Medulla oblongata (tissue), 1 donor: ENCODE measurements around the gene FSTL4.

ENCODE experiments used
- DNase-seq: peaks from one replicate; pipeline ENCODE4 v3.0.0-alpha.2; 2015; ENCODE audit errors: extremely low spot score

The FSTL4 gene

GRCh38 chr5:133341915-133342710, 270.2 kb downstream of the FSTL4 start:
- no peak for DNase-seq

GRCh38 chr5:133341296-133341695, 271.0 kb downstream of the FSTL4 start:
- no peak for DNase-seq

DNA sequence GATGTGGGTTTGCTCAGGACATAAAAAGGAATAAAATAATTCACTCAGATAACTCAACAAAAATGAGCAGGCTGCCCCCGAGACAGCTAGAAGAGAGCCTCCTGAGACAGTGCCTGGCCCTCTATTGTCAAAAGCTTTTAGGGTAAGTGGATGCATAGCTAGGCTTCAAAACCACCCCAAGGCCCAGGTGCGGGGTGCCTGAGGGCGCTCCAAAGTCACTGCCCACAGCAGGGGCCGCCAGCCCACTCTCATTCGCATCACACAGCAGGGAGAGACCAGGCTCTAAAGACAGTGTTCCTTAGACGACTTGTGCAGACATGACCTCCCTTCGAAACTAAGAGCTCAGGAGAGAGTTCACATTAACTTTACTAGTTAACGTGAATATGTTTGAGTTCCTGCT, 271.5 kb downstream of the FSTL4 start:
- DNase-seq = no peak

DNA sequence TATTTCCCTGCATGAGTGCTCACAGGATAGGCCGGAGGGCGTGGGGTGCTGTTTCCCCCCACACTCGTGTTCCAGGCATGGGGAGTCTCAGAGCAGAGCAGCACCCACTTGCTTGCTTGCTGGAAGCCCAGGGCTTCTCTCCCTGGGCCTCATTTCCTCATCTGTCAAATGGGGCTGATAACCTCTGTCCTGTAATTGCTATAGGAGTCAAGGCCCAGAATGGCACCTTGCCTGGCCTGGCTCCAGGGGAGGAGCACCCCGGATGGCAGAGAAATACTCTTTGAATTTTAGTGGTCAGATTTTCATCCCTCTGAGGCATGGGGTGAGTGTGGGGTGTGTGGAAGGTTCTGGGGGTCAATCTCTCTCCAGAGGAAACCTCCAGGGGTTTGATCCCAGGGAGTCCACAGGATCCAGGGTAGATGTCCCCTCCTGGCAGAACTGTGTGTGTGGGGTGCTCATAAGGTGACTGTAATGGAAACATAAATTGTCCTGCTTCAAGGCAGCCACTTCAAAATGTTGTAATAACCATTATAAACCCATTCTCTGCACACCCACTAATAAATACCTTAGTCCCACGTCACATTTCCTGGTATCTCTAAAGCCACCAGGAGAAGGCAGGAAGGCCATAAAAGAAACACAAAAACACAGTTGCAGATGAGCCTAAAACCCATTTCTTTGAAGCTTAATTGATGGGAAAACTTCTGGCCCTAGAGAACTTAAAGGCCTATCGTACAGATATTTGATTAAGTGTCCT, 272.2 kb downstream of the FSTL4 start:
- no peak for DNase-seq

DNA sequence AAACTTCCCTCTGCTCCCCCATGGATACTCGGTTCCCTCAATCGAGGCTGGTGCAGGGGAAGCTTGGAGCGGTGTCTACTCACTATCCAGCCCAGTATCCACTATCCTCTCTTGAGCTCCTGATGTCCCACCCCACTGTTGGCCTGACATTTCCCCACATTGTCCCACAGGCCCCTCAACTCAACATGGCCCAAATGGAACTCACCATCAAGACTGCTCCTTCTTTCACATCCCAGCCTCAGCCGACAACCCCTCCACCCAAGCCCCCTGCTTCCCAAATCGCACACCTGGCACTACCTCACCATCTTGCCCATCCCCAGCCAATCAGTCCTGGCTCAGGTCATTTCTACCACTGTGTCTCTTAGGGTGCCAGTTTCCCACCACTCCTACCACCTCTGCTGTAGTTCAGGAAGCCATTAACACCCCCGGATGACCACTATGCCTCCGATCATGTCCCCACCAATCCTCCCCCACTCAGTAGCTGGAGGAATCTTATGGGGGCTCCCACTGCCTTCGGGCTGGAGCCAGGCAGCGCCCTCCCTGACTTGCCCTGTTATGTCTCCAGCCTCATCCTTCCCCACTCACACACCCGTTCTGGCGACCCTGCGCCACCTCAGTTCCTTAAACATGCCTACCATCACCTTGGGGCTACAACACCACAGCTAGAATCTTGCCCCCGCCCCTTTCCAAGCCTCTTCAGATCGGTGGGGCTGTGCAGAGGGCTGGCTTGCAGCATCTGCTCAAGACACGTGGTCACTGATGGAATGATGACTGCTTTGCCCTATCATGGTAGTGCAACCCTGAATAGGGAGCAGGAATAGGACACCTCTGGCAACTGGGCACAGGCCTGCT, 273.6 kb downstream of the FSTL4 start:
- DNase-seq = no peak

DNA sequence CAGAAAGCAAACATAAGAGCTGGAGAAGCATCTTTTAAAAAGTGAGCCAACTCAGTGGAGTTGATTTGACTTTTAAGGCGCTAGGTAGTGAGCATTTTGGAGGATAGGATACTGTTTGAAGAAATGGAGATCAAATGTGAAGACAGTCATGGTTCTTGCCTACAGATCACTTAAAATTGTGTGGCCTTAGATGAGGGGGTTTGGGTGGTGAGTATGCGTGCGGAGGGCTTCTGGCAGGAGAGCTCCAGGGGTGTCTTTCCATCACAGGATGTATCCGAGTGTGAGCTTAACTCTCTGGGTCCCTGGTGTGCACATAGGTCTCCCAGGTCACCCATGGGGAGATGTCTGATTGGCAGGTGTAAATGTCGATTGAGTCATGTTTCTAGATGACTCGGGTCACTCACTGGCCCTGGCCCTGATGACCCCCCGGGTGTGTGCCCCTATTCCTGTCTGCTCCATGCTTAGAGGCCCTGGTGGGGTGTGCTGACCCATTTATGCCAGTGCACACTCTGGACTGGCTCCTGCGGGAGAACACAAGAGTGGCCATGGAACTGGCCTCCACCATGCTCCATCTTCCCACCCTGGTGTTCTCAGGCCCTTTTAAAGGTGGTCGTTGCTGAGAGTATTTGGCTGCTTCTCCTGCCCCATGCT, 274.4 kb downstream of the FSTL4 start:
- no peak for DNase-seq

DNA sequence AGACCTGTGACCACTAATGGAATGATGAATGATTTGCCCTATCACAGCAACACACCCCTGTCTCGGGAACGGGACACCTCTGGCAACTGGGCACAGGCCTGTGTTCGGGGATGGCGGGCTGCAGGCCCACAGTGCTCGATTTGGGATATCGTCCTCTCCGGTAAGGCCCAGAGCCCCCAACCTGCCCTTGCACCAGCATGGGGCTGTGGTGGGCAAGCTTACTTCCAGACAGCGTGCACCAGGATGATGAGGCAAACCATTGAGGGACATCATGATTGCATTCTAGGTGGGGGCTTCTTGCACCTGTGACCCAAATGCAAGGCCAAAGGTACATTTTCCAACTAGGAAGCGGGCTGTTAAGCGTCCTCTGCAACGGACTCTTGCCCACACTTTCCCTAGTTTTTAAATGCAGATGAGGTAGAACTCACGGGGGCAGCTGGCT, 275.4 kb downstream of the FSTL4 start:
- DNase-seq = no peak

GRCh38 chr5:133336121-133336968, 276.0 kb downstream of the FSTL4 start:
- no peak for DNase-seq

- DNase-seq = no peak
These were observed 277.3 kb downstream of the FSTL4 start for GRCh38 chr5:133334796-133335639.

DNA sequence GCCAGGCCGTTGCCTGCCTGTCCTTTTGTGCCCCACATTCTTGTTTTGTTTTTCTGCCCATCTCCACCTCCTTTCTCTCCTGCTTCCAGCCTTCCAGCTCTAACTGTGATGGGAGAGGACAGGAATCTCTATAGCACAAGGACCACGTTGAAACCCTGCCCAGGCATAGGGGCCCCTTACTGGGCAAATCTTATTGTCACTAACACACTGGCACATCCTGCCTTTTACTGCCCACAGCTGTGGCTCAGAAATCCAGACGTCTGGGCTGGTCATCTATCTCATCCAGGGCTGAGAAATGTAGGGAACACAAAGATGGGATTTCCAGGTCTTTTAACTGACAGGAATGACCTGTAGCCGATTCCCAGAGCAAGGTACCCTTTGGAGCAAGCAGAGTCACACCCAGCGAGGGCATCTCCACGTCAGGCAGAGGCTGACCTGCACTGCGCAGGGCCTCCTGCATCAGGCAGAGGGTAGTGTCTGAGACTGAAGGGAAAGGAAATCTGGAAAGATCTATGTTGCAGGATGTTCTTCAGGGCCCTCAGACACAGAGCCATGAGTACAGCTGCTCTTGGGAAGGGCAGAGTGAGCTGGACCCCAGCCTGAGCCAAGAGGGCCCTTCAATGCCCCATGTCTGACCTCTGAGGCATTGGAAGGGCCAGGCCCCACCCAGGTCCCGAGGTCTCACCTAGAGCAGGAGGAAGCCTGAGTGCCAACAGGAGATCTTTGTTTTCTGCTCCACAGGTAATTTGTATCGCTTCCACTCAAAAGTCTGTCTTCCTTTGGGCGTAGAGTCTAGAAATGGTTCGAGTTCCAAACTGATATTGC, 278.8 kb downstream of the FSTL4 start:
- no peak for DNase-seq

DNA sequence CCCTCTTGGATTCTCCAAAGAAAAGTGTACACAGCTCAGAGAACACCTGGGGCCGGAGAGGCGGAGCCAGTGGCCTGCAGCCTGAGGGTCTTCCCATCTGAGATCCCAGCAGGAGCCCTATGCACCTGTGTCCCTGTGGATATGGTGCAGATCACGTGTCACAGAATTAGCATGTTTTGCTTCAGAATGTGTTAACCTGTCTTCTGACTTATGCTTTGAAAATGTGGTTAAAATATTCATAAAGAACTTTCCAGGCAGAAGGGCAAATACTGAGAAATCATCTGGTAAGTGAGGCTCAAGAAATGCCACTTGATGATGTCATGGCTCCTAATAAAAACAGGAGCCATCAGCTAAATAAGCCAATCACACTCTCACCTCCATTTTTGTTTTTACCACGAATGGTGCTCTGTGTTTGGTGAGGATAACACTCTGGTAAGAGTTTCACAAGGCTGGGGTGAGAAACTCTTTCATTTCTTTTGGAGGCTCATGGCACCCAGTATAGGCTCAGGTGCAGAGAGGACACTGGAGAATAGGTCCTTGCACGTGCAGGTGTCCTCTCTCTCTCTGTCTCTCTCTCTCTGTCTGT, 279.8 kb downstream of the FSTL4 start:
- DNase-seq = no peak

GRCh38 chr5:133331941-133332340, 280.4 kb downstream of the FSTL4 start:
- DNase-seq = no peak

DNA sequence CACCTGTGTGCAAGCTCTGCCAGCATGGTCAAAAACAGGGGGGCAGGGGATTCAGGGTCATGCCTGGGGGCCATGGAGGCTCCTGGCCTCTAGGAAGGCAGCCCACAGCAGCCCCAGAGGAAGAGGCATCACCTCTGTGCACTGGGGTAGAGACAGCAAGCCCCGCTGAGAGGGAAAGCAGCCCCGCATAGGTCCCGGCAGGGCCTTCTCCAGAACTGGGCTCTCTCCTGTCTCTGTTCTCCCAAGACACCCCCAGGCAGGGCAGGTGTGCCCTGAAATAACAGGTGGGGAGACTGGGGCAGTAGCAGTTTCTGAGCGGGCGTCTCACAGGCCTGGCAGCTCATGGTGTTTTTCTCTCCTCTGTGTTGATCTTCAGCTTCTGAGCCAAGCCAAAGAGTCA, 281.4 kb downstream of the FSTL4 start:
- DNase-seq = no peak

- no peak for DNase-seq
These were observed 283.5 kb downstream of the FSTL4 start for GRCh38 chr5:133328800-133329199.

- DNase-seq = no peak
These were observed 284.4 kb downstream of the FSTL4 start for GRCh38 chr5:133327946-133328401.

DNA sequence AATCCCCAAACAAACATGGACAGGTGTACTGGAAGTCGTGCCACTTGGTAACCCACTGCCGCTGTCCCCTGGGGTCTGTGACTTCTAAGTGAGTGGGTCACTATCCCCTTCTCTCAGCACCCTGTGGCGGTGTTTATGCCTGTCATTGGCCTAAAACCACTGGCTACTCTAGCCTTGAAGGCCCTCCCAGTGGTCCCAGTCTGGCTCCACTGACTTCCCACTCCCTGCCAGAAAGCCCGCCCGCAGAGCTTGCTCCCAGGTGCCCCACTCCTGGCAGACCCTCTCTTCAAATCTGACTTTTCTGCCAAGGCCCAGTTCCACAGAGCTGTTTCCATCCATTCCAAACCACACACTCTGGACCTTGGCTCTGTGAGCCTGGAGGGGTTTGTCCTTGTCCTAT, 286.0 kb downstream of the FSTL4 start:
- no peak for DNase-seq

- DNase-seq = no peak
These were observed 286.5 kb downstream of the FSTL4 start for GRCh38 chr5:133325864-133326263.

GRCh38 chr5:133324926-133325325, 287.4 kb downstream of the FSTL4 start:
- DNase-seq = no peak
